Hypothalamus (tissue), 51 donors: ENCODE data around the gene PROK1.

Experiments
- DNase-seq, 51 donors: peaks; one replicate each; lab custom pipeline; 2025; lab: John Stamatoyannopoulos, UW

The PROK1 gene

GRCh38 chr1:110485725-110486124 lies 34.8 kb downstream of the PROK1 start:
- DNase-seq, result no peak

- DNase-seq, result no peak
These were observed 36.8 kb downstream of the PROK1 start for GRCh38 chr1:110487726-110488125.

GRCh38 chr1:110488161-110488560 lies 37.2 kb downstream of the PROK1 start:
- no peak for DNase-seq

GRCh38 chr1:110488867-110489266 lies 37.9 kb downstream of the PROK1 start:
- DNase-seq, result no peak

GRCh38 chr1:110489406-110489805 lies 38.5 kb downstream of the PROK1 start:
- no peak for DNase-seq

GRCh38 chr1:110489973-110490542 lies 39.1 kb downstream of the PROK1 start:
- DNase-seq, result no peak

GRCh38 chr1:110490791-110491451 lies 40.0 kb downstream of the PROK1 start:
- DNase-seq, result peak in 2 of 51 donors; percentile 51 to 55

GRCh38 chr1:110492573-110492972 lies 41.6 kb downstream of the PROK1 start:
- DNase-seq, result no peak

- no peak for DNase-seq
These were observed 42.2 kb downstream of the PROK1 start for GRCh38 chr1:110493059-110493699.

- DNase-seq, result no peak
These were observed 43.1 kb downstream of the PROK1 start for GRCh38 chr1:110494036-110494435.

- DNase-seq, result peak in 1 of 51 donors; percentile 47
These were observed 43.8 kb downstream of the PROK1 start for GRCh38 chr1:110494522-110495406.

GRCh38 chr1:110495926-110496600 lies 45.1 kb downstream of the PROK1 start:
- peak in 47 of 51 donors; percentile 4 to 86 (median 55) for DNase-seq

GRCh38 chr1:110498270-110498669 lies 47.3 kb downstream of the PROK1 start:
- DNase-seq, result no peak

GRCh38 chr1:110501488-110502132 lies 50.7 kb downstream of the PROK1 start:
- DNase-seq, result no peak

GRCh38 chr1:110502402-110503151 lies 51.6 kb downstream of the PROK1 start:
- no peak for DNase-seq

GRCh38 chr1:110503471-110503870 lies 52.5 kb downstream of the PROK1 start:
- no peak for DNase-seq

- no peak for DNase-seq
These were observed 53.3 kb downstream of the PROK1 start for GRCh38 chr1:110504226-110504625.

- no peak for DNase-seq
These were observed 54.6 kb downstream of the PROK1 start for GRCh38 chr1:110505596-110505995.

- DNase-seq, result no peak
These were observed 55.6 kb downstream of the PROK1 start for GRCh38 chr1:110506541-110506940.
